Smooth muscle cell (in vitro differentiated cells): ENCODE results near the gene UPK3BL2. TPM values are rescaled to one million over a fixed set of nuclear protein-coding genes. Genes with fewer than 3 reads are reported as not detected.
"Not testable (repeated sequence)": the region's sequence is repeated elsewhere in the genome, so short reads cannot be mapped to it uniquely, and the experiment has no call there.

Experiments
- DNase-seq: peaks from one replicate; lab custom pipeline; 2025; ENCODE audit not compliant: unreplicated experiment; lab: John Stamatoyannopoulos, UW
- H2AFZ ChIP-seq: fragments of 200-600 bp; sonication (generic); 2 replicates; pipeline ENCODE4 v1.6.0; 2016; ENCODE audit warnings: antibody characterized with exemption, low read depth, mild to moderate bottlenecking
- H3F3A ChIP-seq: fragments of 200-600 bp; sonication (generic); 2 replicates; pipeline ENCODE4 v1.6.0; 2017; ENCODE audit warnings: antibody characterized with exemption, low read depth
- H3K27ac ChIP-seq: fragments of 200-600 bp; sonication (generic); 2 replicates; pipeline ENCODE4 v1.5.1; 2016; ENCODE audit warnings: low read depth, mild to moderate bottlenecking
- H3K27me3 ChIP-seq: fragments of 200-600 bp; sonication (generic); 2 replicates; pipeline ENCODE4 v1.6.1; 2016; ENCODE audit warnings: low read depth, mild to moderate bottlenecking
- H3K36me3 ChIP-seq: fragments of 200-600 bp; sonication (generic); 2 replicates; pipeline ENCODE4 v1.5.1; 2016; ENCODE audit warnings: low read depth
- H3K4me1 ChIP-seq: fragments of 200-600 bp; sonication (generic); 2 replicates; pipeline ENCODE4 v1.5.1; 2016; ENCODE audit warnings: low read depth
- H3K4me2 ChIP-seq: fragments of 200-600 bp; sonication (generic); 2 replicates; pipeline ENCODE4 v1.6.0; 2016; ENCODE audit warnings: mild to moderate bottlenecking
- H3K4me3 ChIP-seq: fragments of 200-600 bp; sonication (generic); 2 replicates; pipeline ENCODE4 v1.5.1; 2016; ENCODE audit warnings: mild to moderate bottlenecking
- H3K79me2 ChIP-seq: fragments of 200-600 bp; sonication (generic); 2 replicates; pipeline ENCODE4 v1.6.0; 2016; ENCODE audit warnings: low read depth, mild to moderate bottlenecking
- H3K9ac ChIP-seq: fragments of 200-600 bp; sonication (generic); 2 replicates; pipeline ENCODE4 v1.6.0; 2016; ENCODE audit warnings: low read depth
- H3K9me3 ChIP-seq: fragments of 200-600 bp; sonication (generic); replicated peaks from 2 replicates; pipeline ENCODE4 v1.5.1; 2016; ENCODE audit warnings: low read depth
- H4K20me1 ChIP-seq: fragments of 200-600 bp; sonication (generic); 2 replicates; pipeline ENCODE4 v1.6.0; 2016; ENCODE audit warnings: low read depth
- WGBS: methylation state at CpG from one replicate; pipeline ENCODE4 v1.1.7; 2016; ENCODE audit warnings: low lambda C conversion rate; 5-methylcytosine and 5-hydroxymethylcytosine counted together
- polyA plus RNA-seq: library from polyadenylated mRNA; unstranded; fragments of >200 nt; fragmentation: Nextera tagmentation; extraction: Ambion mirVana; gene quantifications from 2 replicates; pipeline ENCODE4 v1.2.1, GENCODE V29; 2016
- total RNA-seq: library from RNA; depleted of rRNA; stranded (reverse); fragments of >200 nt; gene quantifications from 2 replicates; pipeline ENCODE4 v1.2.3, GENCODE V29; 2014

Gene UPK3BL2, protein sequence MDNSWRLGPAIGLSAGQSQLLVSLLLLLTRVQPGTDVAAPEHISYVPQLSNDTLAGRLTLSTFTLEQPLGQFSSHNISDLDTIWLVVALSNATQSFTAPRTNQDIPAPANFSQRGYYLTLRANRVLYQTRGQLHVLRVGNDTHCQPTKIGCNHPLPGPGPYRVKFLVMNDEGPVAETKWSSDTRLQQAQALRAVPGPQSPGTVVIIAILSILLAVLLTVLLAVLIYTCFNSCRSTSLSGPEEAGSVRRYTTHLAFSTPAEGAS
- total RNA-seq (0.40 TPM in 1 of 2 replicates, not detected in the other), polyA plus RNA-seq (0.75 and 3.6 TPM in 2 replicates)

DNA sequence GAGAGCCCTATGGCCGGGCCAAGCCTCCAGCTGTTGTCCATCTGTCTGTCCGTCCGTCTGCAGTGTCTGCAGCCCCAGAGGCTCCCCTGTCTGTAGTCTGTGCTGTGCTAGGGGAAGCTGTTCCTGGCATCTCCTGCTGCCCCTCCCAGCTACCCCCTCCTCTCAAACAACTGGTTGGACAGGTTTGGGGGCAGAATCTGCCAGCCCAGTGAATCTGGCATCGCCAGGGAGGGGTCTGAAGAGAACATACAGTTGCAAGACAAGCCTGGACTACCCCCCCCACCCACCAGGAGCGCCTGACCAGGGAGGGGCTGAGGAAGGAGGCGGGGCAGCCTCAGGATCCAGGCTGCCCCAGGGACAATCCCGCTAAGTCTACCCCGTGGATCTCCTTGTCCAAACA is at the start of gene UPK3BL2:
TSS of gene UPK3BL2 (minus strand) at position 101 of the 400 bp plus-strand sequence. CDS start at position 41, 60 bp downstream.
- not testable (repeated sequence) for H3K27ac ChIP-seq, H3K9me3 ChIP-seq, H3K4me1 ChIP-seq, H4K20me1 ChIP-seq, DNase-seq, H3K9ac ChIP-seq, H3F3A ChIP-seq, H3K79me2 ChIP-seq, H3K4me3 ChIP-seq, H3K36me3 ChIP-seq, H2AFZ ChIP-seq, H3K27me3 ChIP-seq, H3K4me2 ChIP-seq
- no CpG with 5 or more reads among the region's 8 CpGs for WGBS

DNA sequence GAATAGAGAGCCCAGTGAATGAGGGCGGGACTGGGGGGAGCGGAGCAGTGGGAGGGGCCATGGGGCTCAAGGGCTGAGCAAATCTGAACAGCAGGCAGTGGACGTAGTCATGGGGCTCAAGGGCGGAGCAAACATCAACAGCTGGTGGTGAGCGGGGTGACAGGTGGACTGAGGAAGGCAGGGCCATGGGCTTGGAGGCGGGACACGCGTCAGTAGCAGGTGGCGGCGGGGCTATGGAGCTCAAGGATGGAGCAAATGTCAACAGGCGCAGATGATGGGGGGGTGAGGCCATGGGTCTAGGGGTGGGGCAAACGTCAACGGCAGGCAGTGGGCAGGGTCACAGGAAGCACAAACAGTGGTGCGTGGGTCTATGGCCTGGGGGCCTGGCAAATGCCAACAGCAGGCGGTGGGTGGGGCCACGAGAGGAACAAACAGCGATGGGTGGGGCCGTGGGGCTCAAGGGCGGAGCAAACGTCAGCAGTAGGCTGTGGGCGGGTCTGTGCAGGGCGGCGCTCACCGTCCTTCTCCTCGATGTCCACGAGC is 49.1 kb upstream of the UPK3BL2 start:
- H3K4me2 ChIP-seq, H3K9ac ChIP-seq, H3K27me3 ChIP-seq, H3K79me2 ChIP-seq, DNase-seq, H3F3A ChIP-seq, H2AFZ ChIP-seq, H3K36me3 ChIP-seq, H4K20me1 ChIP-seq, H3K27ac ChIP-seq, H3K4me1 ChIP-seq, H3K9me3 ChIP-seq, H3K4me3 ChIP-seq: not testable (repeated sequence)
- 15% methylated on average over 5 of the region's 26 CpGs for WGBS

DNA sequence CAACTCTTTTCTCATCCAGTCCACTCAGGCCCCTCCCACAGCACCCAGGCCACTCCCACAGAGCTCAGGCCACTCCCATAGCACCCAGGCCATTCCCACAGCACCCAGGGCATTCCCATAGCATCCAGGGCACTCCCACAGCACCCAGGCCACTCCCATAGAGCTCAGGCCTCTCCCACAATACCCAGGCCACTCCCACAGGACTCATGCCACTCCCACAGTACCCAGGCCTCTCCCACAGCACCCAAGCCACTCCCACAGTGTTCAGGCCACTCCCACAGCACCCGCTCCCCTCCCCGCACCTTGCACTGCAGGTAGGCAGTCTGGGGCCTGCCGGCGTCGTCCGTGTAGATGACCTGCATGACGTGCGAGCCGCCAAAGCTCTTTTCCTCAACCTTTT is 46.4 kb upstream of the UPK3BL2 start:
- not testable (repeated sequence) for H3K9me3 ChIP-seq, H3K27ac ChIP-seq, H3K4me2 ChIP-seq, H3K36me3 ChIP-seq, H4K20me1 ChIP-seq, H3K27me3 ChIP-seq, H3F3A ChIP-seq, H3K79me2 ChIP-seq, H2AFZ ChIP-seq, DNase-seq, H3K9ac ChIP-seq, H3K4me3 ChIP-seq, H3K4me1 ChIP-seq
- no CpG with 5 or more reads among the region's 9 CpGs for WGBS

GRCh38 chr7:102583495-102583894 is 40.0 kb upstream of the UPK3BL2 start:
- not testable (repeated sequence) for H3K36me3 ChIP-seq, H3K27ac ChIP-seq, H3K79me2 ChIP-seq, H3K4me3 ChIP-seq, H3K9me3 ChIP-seq, DNase-seq, H3F3A ChIP-seq, H3K9ac ChIP-seq, H3K4me2 ChIP-seq, H3K27me3 ChIP-seq, H2AFZ ChIP-seq, H4K20me1 ChIP-seq, H3K4me1 ChIP-seq
- no CpG with 5 or more reads among the region's 5 CpGs for WGBS

GRCh38 chr7:102581722-102582121 is 38.2 kb upstream of the UPK3BL2 start:
- not testable (repeated sequence) for H3K9ac ChIP-seq, H3K4me1 ChIP-seq, H3K27ac ChIP-seq, H2AFZ ChIP-seq, H4K20me1 ChIP-seq, H3K9me3 ChIP-seq, H3K27me3 ChIP-seq, H3K79me2 ChIP-seq, DNase-seq, H3K36me3 ChIP-seq, H3K4me2 ChIP-seq, H3F3A ChIP-seq, H3K4me3 ChIP-seq
- no CpG with 5 or more reads among the region's 5 CpGs for WGBS

GRCh38 chr7:102578486-102578885 is 35.0 kb upstream of the UPK3BL2 start:
- WGBS = 83% methylated on average over 5 of the region's 5 CpGs
- H3K9me3 ChIP-seq, H3K4me3 ChIP-seq, H2AFZ ChIP-seq, H3K27me3 ChIP-seq, H3K4me1 ChIP-seq, H3K27ac ChIP-seq, H3K79me2 ChIP-seq, H3K36me3 ChIP-seq, DNase-seq, H3F3A ChIP-seq, H3K4me2 ChIP-seq, H4K20me1 ChIP-seq, H3K9ac ChIP-seq: not testable (repeated sequence)

- WGBS = 82% methylated on average over 7 of the region's 7 CpGs
Measured at GRCh38 chr7:102577315-102578240, 34.1 kb upstream of the UPK3BL2 start.

DNA sequence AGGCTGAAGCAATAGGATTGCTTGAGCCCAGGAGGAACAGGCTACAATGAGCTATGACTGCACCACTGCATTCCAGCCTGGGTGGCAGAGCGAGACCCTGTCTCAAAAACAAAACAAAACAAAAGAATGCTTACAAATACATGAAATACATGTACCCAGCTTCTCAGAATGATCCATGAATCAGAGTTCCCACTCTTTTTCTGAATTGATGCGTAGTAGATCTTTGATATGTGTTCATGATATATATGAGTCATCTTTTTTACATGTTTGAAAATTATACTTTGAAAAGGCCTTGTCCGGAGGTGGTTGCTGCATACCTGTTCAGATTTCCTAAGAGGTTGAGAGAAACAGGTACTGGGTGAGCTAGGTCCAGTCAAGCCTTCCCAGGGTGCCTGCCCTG is 32.9 kb upstream of the UPK3BL2 start:
- H3K9ac ChIP-seq, H3K4me2 ChIP-seq, H3K27ac ChIP-seq, H3K79me2 ChIP-seq, H3K4me3 ChIP-seq, H3K4me1 ChIP-seq, H4K20me1 ChIP-seq, H3F3A ChIP-seq, H3K9me3 ChIP-seq, DNase-seq, H2AFZ ChIP-seq, H3K27me3 ChIP-seq, H3K36me3 ChIP-seq: not testable (repeated sequence)
- WGBS = no CpG with 5 or more reads among the region's 3 CpGs

More at GRCh38 chr7:102577315-102578240, 34.1 kb upstream of the UPK3BL2 start:
- H3K27ac ChIP-seq, H3K9ac ChIP-seq, H3K4me3 ChIP-seq, H4K20me1 ChIP-seq, H2AFZ ChIP-seq, H3F3A ChIP-seq, H3K27me3 ChIP-seq, DNase-seq, H3K9me3 ChIP-seq, H3K4me1 ChIP-seq, H3K4me2 ChIP-seq, H3K36me3 ChIP-seq, H3K79me2 ChIP-seq: not testable (repeated sequence)
